ENCODE measurements around the gene C4orf33.

- TF ChIP-seq POLR2A (IDR thresholded peaks at IDR 0.05) (no peak), CTCF (IDR thresholded peaks at IDR 0.05) (no peak)
These were observed 21.8 kb downstream of the C4orf33 start for GRCh38 chr4:129117705-129118104.

Data from Peyer's patch (tissue), 4 donors.